Amygdala (tissue), 56 donors: ENCODE measurements around the gene PSMC3IP.
"Not testable (repeated sequence)": the region's sequence is repeated elsewhere in the genome, so short reads cannot be mapped to it uniquely, and the experiment has no call there.

ENCODE experiments used
- DNase-seq, 56 donors: peaks; one replicate each; lab custom pipeline; 2025; lab: John Stamatoyannopoulos, UW

The PSMC3IP gene

DNA sequence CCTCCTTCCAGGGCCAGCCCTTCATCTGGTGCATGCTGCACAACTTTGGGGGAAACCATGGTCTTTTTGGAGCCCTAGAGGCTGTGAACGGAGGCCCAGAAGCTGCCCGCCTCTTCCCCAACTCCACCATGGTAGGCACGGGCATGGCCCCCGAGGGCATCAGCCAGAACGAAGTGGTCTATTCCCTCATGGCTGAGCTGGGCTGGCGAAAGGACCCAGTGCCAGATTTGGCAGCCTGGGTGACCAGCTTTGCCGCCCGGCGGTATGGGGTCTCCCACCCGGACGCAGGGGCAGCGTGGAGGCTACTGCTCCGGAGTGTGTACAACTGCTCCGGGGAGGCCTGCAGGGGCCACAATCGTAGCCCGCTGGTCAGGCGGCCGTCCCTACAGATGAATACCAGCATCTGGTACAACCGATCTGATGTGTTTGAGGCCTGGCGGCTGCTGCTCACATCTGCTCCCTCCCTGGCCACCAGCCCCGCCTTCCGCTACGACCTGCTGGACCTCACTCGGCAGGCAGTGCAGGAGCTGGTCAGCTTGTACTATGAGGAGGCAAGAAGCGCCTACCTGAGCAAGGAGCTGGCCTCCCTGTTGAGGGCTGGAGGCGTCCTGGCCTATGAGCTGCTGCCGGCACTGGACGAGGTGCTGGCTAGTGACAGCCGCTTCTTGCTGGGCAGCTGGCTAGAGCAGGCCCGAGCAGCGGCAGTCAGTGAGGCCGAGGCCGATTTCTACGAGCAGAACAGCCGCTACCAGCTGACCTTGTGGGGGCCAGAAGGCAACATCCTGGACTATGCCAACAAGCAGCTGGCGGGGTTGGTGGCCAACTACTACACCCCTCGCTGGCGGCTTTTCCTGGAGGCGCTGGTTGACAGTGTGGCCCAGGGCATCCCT is 34.1 kb downstream of the PSMC3IP start:
- DNase-seq = peak in 22 of 56 donors; percentile 8 to 65 (median 38)

DNA sequence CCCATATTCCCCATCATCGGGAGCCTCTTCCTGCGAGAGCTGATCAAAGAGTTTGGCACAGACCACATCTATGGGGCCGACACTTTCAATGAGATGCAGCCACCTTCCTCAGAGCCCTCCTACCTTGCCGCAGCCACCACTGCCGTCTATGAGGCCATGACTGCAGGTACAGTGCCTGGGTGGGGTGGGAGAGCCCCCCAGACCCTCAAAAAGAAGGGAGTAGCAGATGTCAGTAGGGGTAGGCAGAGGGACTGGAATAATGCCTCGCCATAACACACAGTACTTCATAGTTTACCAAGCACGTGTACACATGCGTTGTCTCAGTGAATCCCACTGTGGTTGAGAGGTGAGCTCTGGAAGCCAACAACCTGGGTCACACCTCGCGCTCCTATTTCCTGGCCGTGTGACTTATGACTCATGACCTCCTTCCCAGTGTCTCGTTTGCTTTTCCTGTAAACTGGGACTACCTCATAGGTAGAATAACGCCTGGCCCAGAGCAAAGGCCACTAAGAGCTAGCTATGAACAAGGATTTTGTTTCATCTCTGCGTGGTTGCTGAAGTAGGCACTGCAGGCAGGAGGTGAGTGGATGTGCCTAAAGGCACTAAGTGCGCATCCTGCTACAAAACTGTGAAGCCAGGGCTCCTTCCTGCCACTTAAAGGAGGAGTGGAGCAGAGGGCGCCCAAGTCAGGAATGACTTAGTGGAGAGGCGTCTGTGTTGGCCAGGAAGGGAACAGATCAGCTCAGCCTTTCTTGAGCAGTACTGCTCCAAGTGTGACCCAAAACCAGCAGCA is 36.3 kb downstream of the PSMC3IP start:
- DNase-seq = no peak

GRCh38 chr17:42540558-42540957 is 37.0 kb downstream of the PSMC3IP start:
- not testable (repeated sequence) for DNase-seq

DNA sequence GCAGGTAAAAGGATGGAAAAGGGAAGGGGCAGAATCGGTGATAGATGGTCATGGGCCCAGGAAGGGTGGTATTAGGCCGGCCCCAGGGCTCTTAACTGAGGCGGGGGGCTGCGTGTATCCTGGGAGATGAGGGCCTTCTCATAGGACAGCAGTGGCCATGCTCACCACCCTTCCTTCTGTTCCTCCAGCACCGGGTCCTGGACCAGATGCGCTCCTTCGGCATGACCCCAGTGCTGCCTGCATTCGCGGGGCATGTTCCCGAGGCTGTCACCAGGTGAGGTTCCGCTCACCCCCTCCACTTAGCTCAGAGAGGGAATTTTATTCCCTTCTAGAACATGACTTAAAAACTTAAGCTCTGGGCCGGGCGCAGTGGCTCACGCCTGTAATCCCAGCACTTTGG is 39.0 kb downstream of the PSMC3IP start:
- DNase-seq = no peak

GRCh38 chr17:42537826-42538451 is 39.6 kb downstream of the PSMC3IP start:
- DNase-seq = no peak

- peak in 1 of 56 donors; percentile 53 for DNase-seq
These were observed 40.2 kb downstream of the PSMC3IP start for GRCh38 chr17:42537156-42537805.

DNA sequence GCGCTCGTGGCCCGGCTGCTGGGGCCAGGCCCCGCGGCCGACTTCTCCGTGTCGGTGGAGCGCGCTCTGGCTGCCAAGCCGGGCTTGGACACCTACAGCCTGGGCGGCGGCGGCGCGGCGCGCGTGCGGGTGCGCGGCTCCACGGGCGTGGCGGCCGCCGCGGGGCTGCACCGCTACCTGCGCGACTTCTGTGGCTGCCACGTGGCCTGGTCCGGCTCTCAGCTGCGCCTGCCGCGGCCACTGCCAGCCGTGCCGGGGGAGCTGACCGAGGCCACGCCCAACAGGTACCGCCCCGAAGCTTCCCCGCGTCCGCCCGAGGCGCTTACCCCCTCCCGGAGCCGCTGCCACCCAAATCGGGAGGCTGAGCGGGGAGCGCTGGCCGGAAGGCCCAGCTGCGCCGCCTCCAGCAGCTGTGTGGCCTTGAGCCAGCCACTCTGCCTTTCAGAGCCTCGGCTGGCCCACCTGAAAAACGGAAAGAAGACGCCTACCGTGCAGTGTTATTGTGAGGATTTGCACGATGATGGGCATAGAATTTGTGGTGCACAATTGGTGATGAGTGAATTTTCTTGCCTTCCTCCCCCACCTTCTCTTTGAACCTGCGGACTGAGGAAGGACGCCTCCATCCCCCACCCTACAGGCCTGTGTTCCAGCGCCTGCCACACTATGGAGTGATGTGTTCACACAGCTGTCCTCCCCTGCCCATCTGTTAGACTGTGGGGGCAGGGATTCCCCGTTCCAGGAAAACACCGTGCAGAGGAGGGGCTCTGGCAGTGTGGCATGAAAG is 41.0 kb downstream of the PSMC3IP start:
- DNase-seq = peak in 45 of 56 donors; percentile 21 to 82 (median 70)

GRCh38 chr17:42536048-42536371 is 41.5 kb downstream of the PSMC3IP start, which contains the start of gene NAGLU:
Gene NAGLU (plus strand): TSS chr17:42536241. CDS start chr17:42536273, 32 bp downstream.
- peak; percentile 62 to 98 (median 89) for DNase-seq

DNA sequence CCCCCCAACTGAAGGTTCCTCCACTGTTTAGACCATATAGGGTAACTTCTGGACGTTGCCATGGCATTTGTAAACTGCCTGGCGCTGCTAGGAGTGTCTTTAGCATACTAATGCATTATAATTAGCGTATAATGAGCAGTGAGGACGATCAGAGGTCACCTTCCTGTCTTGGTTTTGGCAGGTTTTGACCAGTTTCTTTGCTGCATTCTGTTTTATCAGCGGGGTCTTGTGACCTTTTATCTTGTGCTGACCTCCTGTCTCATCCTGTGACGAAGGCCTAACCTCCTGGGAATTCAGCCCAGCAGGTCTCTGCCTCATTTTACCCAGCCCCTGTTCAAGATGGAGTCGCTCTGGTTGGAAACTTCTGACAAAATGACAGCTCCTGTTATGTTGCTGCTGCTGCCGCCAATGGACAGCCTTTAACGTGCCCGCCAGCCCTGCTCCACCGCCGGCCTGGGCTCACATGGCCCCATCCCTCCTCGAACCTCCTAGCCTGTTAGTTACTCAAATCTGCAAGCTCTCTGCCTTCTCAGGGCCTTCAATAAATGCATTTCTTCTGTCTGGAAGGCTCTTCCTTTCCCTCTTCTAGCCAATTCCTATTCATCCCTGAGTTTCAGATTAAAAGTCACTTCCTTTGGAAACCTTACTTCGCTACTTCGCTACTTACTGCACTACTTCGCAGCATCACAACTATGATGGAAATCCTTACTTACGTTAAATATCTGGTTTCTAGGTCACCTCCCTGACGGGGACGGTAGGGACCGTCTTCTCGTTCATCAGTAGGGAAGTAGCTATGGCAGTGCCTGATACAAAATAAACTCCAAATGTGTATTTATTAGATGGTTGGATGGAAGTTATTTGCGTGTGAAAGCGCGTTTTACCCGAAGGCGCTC is 42.1 kb downstream of the PSMC3IP start:
- peak in 3 of 56 donors; percentile 14 to 40 (median 19) for DNase-seq

DNA sequence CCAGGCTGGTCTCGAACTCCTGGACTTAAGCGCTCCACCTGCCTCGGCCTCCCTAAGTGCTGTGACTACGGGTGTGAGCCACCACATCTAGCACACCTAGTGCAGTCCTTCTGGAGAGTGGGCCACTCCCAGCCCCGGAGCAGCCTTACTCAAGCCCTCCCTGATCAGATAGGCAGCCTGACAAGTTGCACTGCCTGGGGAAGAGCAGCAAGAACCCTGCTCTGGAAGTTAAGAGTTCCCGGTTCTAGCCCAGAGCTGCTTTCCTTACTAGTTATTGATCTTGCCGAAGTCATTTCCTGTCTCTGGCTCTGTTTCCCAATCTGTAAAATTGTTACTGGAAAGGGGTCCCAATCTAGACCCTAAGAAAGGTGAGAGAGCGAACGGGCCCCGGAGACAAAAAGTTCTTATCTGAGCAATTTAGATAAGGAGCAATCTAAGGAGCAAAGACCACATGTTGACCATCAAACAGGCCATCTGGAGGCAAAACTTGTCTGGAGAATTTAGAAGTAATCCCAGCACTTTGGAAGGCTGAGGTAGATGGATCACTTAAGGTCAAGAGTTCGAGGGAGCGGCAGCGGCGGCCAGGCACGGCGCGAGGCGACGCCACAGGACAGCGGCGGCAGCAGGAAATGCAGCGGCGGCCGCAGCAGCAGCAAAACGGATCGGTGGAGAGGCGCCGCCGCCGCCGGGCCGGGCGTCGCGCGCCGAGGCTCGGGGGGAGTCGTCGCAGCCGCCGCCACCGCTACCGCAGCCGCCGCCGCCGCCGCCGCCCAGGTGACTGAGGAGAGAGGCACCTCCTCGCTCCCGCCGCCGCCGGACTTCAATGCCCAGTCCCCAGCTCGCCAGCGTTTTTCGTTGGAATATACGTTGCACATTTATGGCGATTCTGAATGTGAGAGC is 45.8 kb downstream of the PSMC3IP start:
- peak in 35 of 56 donors; percentile 14 to 71 (median 38) for DNase-seq

GRCh38 chr17:42530952-42531454 is 46.5 kb downstream of the PSMC3IP start:
- no peak for DNase-seq

GRCh38 chr17:42529061-42529460 is 48.5 kb downstream of the PSMC3IP start:
- DNase-seq = no peak

DNA sequence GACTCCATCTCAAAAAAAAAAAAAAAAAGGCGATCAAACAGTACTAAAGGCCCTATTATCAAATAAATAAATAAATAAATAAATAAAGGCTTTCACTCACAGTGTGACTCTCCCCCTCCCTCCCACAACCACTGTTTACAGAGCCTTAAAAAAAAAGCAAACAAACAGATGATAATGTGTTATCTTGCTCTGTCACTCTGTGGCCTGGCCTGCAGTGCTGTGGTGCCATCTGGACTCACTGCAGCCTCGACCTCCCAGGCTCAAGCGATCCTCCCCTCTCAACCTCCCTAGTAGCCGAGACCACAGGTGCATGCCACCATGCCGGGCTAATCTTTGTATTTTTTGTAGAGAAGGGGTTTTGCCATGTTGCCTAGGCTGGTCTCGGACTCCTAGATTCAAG is 49.6 kb downstream of the PSMC3IP start:
- DNase-seq = peak in 1 of 56 donors; percentile 8

- no peak for DNase-seq
These were observed 51.5 kb downstream of the PSMC3IP start for GRCh38 chr17:42526031-42526444.

GRCh38 chr17:42525221-42525620 is 52.3 kb downstream of the PSMC3IP start:
- no peak for DNase-seq

DNA sequence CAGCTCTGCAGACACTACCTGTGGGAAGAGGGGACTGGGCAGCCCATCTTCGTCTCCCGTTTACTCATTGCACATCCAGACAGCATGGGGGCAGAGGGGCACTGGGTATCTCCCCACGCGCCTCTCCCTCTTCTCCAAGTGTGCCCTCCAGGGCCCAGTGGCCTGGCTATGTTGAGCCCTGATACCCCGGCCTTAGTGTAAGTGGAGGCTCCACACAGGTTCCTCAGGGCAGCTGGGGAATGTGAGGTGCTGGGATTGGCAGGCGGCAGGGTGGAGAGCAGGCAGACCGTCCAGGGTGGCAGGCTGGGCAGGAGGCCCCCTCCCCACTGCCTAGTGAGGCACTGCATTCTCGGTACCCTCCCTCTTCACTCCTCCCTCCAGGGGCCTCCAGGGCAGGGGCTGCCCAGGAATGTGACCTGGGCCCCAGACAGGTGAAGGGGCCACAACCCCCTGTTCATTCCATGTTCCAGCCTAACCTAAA is 54.7 kb downstream of the PSMC3IP start:
- no peak for DNase-seq
